WTC11 (cell line): Measurements from ENCODE around the gene KCNIP4. TPM values are rescaled to one million over a fixed set of nuclear protein-coding genes. Genes with fewer than 3 reads are reported as not detected.

Experiments used
- ATAC-seq: fragments of 200-7000 bp; cut with Tn5 transposase; 2 replicates; pipeline ENCODE4 v1.10.0; 2021; ENCODE audit warnings: mild to moderate bottlenecking, moderate library complexity
- CTCF ChIA-PET: fragments of 300-600 bp; sonication (Branson Sonifier 250); formaldehyde crosslinking; loops from one replicate; lab custom pipeline; 2021; ENCODE audit warnings: antibody characterized with exemption; lab: Charles Lee
- POLR2A ChIA-PET: fragments of 350-600 bp; sonication (Branson Sonifier 250); formaldehyde crosslinking; loops from one replicate; lab custom pipeline; 2021; ENCODE audit warnings: antibody characterized with exemption; lab: Charles Lee
- DNase-seq: peaks from one replicate; pipeline ENCODE4 v3.0.0; 2021; ENCODE audit warnings: low spot score
- H3K27ac Mint-ChIP-seq: 2 replicates; pipeline ENCODE4 v1.8.0; 2021; ENCODE audit warnings: mixed read lengths
- H3K27me3 Mint-ChIP-seq: 2 replicates; pipeline ENCODE4 v1.8.0; 2021; ENCODE audit warnings: low read depth, mild to moderate bottlenecking, moderate library complexity, mixed read lengths
- H3K36me3 Mint-ChIP-seq: 2 replicates; pipeline ENCODE4 v1.8.0; 2021; ENCODE audit warnings: mixed read lengths
- H3K4me1 Mint-ChIP-seq: 2 replicates; pipeline ENCODE4 v1.8.0; 2022; ENCODE audit warnings: mixed read lengths
- H3K4me3 Mint-ChIP-seq: 2 replicates; pipeline ENCODE4 v1.8.0; 2021; ENCODE audit warnings: mild to moderate bottlenecking, moderate library complexity, mixed read lengths
- H3K9me3 Mint-ChIP-seq: 2 replicates; pipeline ENCODE4 v1.8.0; 2021; ENCODE audit warnings: mixed read lengths
- ATF1 ChIP-seq: sonication (generic); formaldehyde crosslinking; IDR thresholded peaks from 2 replicates; pipeline ENCODE4 v1.8.1; 2023; ENCODE audit warnings: mild to moderate bottlenecking, moderate library complexity, missing genetic modification reagents
- CREB1 ChIP-seq: sonication (generic); formaldehyde crosslinking; IDR thresholded peaks from 2 replicates; pipeline ENCODE4 v1.8.0; 2023; ENCODE audit warnings: mild to moderate bottlenecking, missing genetic modification reagents
- GTF2I ChIP-seq: fragments of 250-450 bp; sonication (Bioruptor Pico); conservative IDR thresholded peaks from 2 replicates; pipeline ENCODE4 v1.4.0; 2021; ENCODE audit warnings: mild to moderate bottlenecking
- HMGA2 ChIP-seq: fragments of 250-450 bp; sonication (Bioruptor Pico); IDR thresholded peaks from 2 replicates; pipeline ENCODE4 v1.4.0; 2021; ENCODE audit warnings: mild to moderate bottlenecking, moderate library complexity
- NR1H2 ChIP-seq: sonication (generic); formaldehyde crosslinking; IDR thresholded peaks from 2 replicates; pipeline ENCODE4 v1.9.0; 2021; ENCODE audit warnings: mild to moderate bottlenecking, moderate library complexity, missing genetic modification reagents
- PRRX2 ChIP-seq: fragments of 250-450 bp; sonication (Bioruptor Pico); IDR thresholded peaks from 2 replicates; pipeline ENCODE4 v1.8.0; 2021; ENCODE audit warnings: mild to moderate bottlenecking
- SMAD3 ChIP-seq: sonication (generic); formaldehyde crosslinking; IDR thresholded peaks from 2 replicates; pipeline ENCODE4 v1.8.0; 2022; ENCODE audit warnings: missing genetic modification reagents, mild to moderate bottlenecking, borderline replicate concordance
- TEAD4 ChIP-seq: sonication (generic); formaldehyde crosslinking; IDR thresholded peaks from 2 replicates; pipeline ENCODE4 v1.8.0; 2022; ENCODE audit warnings: mild to moderate bottlenecking, missing genetic modification reagents
- ZNF671 ChIP-seq: fragments of 250-450 bp; sonication (Bioruptor Pico); IDR thresholded peaks from 2 replicates; pipeline ENCODE4 v1.8.0; 2021; ENCODE audit warnings: mild to moderate bottlenecking
- total RNA-seq: library from RNA; stranded (reverse); gene quantifications from 3 replicates; pipeline ENCODE4 v1.2.3, GENCODE V29; 2021
- TF ChIP-seq, protein P1 (sequence below): sonication (generic); formaldehyde crosslinking; conservative IDR thresholded peaks from 2 replicates; pipeline ENCODE4 v1.8.1; 2023; ENCODE audit warnings: mild to moderate bottlenecking, low read depth, missing genetic modification reagents, moderate library complexity
- TF ChIP-seq, protein P2 (sequence below): fragments of 250-450 bp; sonication (Bioruptor Pico); IDR thresholded peaks from 2 replicates; pipeline ENCODE4 v1.8.0; 2021; ENCODE audit warnings: mild to moderate bottlenecking
- TF ChIP-seq, protein P3 (sequence below): sonication (generic); formaldehyde crosslinking; IDR thresholded peaks from 2 replicates; pipeline ENCODE4 v1.8.0; 2022; ENCODE audit warnings: mild to moderate bottlenecking, missing genetic modification reagents
- TF ChIP-seq, protein P4 (sequence below): sonication (generic); formaldehyde crosslinking; IDR thresholded peaks from 2 replicates; pipeline ENCODE4 v1.8.1; 2023; ENCODE audit warnings: mild to moderate bottlenecking, missing genetic modification reagents, borderline replicate concordance
- TF ChIP-seq, protein P5 (sequence below): fragments of 250-450 bp; sonication (Bioruptor Pico); IDR thresholded peaks from 2 replicates; pipeline ENCODE4 v2.1.2; 2022; ENCODE audit warnings: mild to moderate bottlenecking, moderate library complexity
- TF ChIP-seq, protein P6 (sequence below): sonication (generic); formaldehyde crosslinking; IDR thresholded peaks from 2 replicates; pipeline ENCODE4 v1.8.0; 2023; ENCODE audit warnings: missing genetic modification reagents
- TF ChIP-seq, protein P7 (sequence below): fragments of 250-450 bp; sonication (Bioruptor Pico); conservative IDR thresholded peaks from 2 replicates; pipeline ENCODE4 v1.9.0; 2021; ENCODE audit warnings: mild to moderate bottlenecking
- TF ChIP-seq, protein P8 (sequence below): fragments of 250-450 bp; sonication (Bioruptor Pico); IDR thresholded peaks from 2 replicates; pipeline ENCODE4 v1.9.0; 2021; ENCODE audit warnings: moderate library complexity, mild to moderate bottlenecking, inconsistent platforms, borderline replicate concordance
- TF ChIP-seq, protein P9 (sequence below): fragments of 200-600 bp; IDR thresholded peaks from 2 replicates; pipeline ENCODE4 v1.8.0; 2022; ENCODE audit warnings: antibody characterized with exemption

The KCNIP4 gene
- total RNA-seq, 1 experiment from 2014 or later = not detected

DNA sequence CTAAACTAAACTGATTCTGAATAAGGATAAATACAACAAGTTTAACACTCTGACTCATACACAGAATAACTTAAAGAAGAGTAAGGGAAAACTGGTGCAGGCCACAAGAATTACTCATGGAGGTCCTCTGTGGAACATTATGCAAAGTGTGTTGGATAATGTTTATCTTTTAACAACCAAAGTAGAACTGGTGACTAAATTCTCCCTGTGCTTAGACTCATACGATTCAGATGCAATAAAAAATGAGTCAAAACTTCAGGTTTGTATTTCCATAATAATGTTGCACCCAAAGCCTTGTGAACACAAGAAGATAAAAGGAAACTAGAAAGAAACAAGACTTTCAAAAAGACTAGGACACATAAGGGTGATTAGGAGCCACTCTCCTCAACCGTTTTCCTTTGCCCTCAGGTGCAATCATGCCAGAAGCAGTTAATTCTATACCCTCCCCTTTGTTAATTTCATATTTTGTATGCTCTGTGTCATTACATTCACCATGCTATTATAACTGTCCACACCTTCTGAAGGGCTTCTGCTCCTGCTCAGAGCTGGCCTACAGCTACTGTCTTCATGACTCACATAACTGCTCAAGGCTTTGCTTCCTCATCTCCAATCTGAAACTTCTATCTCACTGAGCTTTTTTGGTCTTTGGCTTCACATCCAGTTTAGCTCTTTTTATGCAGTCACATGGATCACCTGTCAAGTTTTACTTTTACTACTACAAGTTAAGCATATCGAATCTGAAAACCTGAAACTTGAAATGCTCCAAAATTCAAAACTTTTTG is 60.2 kb downstream of the KCNIP4 start:
- ChIA-PET CTCF (no interaction called here), POLR2A (no interaction called here)
- H3K36me3 Mint-ChIP-seq = no peaks in the 10 kb centered on the region
- H3K4me3 Mint-ChIP-seq = no peak overlapping the region
- no peaks in the 10 kb centered on the region for H3K4me1 Mint-ChIP-seq
- no peaks in the 10 kb centered on the region for H3K27me3 Mint-ChIP-seq
- H3K9me3 Mint-ChIP-seq = peaks cover 10% of the 10 kb centered on the region
- DNase-seq (no peak), ATAC-seq (no peak)
- no peak overlapping the region for H3K27ac Mint-ChIP-seq
- TF ChIP-seq, protein P1, sequence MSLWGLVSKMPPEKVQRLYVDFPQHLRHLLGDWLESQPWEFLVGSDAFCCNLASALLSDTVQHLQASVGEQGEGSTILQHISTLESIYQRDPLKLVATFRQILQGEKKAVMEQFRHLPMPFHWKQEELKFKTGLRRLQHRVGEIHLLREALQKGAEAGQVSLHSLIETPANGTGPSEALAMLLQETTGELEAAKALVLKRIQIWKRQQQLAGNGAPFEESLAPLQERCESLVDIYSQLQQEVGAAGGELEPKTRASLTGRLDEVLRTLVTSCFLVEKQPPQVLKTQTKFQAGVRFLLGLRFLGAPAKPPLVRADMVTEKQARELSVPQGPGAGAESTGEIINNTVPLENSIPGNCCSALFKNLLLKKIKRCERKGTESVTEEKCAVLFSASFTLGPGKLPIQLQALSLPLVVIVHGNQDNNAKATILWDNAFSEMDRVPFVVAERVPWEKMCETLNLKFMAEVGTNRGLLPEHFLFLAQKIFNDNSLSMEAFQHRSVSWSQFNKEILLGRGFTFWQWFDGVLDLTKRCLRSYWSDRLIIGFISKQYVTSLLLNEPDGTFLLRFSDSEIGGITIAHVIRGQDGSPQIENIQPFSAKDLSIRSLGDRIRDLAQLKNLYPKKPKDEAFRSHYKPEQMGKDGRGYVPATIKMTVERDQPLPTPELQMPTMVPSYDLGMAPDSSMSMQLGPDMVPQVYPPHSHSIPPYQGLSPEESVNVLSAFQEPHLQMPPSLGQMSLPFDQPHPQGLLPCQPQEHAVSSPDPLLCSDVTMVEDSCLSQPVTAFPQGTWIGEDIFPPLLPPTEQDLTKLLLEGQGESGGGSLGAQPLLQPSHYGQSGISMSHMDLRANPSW = no peak
- TF ChIP-seq, protein P2, sequence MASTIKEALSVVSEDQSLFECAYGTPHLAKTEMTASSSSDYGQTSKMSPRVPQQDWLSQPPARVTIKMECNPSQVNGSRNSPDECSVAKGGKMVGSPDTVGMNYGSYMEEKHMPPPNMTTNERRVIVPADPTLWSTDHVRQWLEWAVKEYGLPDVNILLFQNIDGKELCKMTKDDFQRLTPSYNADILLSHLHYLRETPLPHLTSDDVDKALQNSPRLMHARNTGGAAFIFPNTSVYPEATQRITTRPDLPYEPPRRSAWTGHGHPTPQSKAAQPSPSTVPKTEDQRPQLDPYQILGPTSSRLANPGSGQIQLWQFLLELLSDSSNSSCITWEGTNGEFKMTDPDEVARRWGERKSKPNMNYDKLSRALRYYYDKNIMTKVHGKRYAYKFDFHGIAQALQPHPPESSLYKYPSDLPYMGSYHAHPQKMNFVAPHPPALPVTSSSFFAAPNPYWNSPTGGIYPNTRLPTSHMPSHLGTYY = no peak
- TF ChIP-seq HMGA2 (CRISPR knock-in tag) = no peak
- TF ChIP-seq NR1H2 (CRISPR knock-in tag) = no peak
- TF ChIP-seq PRRX2 = no peak
- TF ChIP-seq, protein P3, sequence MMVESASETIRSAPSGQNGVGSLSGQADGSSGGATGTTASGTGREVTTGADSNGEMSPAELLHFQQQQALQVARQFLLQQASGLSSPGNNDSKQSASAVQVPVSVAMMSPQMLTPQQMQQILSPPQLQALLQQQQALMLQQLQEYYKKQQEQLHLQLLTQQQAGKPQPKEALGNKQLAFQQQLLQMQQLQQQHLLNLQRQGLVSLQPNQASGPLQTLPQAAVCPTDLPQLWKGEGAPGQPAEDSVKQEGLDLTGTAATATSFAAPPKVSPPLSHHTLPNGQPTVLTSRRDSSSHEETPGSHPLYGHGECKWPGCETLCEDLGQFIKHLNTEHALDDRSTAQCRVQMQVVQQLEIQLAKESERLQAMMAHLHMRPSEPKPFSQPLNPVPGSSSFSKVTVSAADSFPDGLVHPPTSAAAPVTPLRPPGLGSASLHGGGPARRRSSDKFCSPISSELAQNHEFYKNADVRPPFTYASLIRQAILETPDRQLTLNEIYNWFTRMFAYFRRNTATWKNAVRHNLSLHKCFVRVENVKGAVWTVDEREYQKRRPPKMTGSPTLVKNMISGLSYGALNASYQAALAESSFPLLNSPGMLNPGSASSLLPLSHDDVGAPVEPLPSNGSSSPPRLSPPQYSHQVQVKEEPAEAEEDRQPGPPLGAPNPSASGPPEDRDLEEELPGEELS = no peak
- TF ChIP-seq, protein P4, sequence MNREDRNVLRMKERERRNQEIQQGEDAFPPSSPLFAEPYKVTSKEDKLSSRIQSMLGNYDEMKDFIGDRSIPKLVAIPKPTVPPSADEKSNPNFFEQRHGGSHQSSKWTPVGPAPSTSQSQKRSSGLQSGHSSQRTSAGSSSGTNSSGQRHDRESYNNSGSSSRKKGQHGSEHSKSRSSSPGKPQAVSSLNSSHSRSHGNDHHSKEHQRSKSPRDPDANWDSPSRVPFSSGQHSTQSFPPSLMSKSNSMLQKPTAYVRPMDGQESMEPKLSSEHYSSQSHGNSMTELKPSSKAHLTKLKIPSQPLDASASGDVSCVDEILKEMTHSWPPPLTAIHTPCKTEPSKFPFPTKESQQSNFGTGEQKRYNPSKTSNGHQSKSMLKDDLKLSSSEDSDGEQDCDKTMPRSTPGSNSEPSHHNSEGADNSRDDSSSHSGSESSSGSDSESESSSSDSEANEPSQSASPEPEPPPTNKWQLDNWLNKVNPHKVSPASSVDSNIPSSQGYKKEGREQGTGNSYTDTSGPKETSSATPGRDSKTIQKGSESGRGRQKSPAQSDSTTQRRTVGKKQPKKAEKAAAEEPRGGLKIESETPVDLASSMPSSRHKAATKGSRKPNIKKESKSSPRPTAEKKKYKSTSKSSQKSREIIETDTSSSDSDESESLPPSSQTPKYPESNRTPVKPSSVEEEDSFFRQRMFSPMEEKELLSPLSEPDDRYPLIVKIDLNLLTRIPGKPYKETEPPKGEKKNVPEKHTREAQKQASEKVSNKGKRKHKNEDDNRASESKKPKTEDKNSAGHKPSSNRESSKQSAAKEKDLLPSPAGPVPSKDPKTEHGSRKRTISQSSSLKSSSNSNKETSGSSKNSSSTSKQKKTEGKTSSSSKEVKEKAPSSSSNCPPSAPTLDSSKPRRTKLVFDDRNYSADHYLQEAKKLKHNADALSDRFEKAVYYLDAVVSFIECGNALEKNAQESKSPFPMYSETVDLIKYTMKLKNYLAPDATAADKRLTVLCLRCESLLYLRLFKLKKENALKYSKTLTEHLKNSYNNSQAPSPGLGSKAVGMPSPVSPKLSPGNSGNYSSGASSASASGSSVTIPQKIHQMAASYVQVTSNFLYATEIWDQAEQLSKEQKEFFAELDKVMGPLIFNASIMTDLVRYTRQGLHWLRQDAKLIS = no peak
- TF ChIP-seq, protein P5, sequence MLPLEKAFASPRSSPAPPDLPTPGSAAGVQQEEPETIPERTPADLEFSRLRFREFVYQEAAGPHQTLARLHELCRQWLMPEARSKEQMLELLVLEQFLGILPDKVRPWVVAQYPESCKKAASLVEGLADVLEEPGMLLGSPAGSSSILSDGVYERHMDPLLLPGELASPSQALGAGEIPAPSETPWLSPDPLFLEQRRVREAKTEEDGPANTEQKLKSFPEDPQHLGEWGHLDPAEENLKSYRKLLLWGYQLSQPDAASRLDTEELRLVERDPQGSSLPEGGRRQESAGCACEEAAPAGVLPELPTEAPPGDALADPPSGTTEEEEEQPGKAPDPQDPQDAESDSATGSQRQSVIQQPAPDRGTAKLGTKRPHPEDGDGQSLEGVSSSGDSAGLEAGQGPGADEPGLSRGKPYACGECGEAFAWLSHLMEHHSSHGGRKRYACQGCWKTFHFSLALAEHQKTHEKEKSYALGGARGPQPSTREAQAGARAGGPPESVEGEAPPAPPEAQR (CRISPR knock-in tag) = no peak
- TF ChIP-seq CREB1 = no peak
- TF ChIP-seq, protein P6, sequence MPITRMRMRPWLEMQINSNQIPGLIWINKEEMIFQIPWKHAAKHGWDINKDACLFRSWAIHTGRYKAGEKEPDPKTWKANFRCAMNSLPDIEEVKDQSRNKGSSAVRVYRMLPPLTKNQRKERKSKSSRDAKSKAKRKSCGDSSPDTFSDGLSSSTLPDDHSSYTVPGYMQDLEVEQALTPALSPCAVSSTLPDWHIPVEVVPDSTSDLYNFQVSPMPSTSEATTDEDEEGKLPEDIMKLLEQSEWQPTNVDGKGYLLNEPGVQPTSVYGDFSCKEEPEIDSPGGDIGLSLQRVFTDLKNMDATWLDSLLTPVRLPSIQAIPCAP (CRISPR knock-in tag) = no peak
- no peak for TF ChIP-seq ATF1 (CRISPR knock-in tag)
- TF ChIP-seq, protein P7, sequence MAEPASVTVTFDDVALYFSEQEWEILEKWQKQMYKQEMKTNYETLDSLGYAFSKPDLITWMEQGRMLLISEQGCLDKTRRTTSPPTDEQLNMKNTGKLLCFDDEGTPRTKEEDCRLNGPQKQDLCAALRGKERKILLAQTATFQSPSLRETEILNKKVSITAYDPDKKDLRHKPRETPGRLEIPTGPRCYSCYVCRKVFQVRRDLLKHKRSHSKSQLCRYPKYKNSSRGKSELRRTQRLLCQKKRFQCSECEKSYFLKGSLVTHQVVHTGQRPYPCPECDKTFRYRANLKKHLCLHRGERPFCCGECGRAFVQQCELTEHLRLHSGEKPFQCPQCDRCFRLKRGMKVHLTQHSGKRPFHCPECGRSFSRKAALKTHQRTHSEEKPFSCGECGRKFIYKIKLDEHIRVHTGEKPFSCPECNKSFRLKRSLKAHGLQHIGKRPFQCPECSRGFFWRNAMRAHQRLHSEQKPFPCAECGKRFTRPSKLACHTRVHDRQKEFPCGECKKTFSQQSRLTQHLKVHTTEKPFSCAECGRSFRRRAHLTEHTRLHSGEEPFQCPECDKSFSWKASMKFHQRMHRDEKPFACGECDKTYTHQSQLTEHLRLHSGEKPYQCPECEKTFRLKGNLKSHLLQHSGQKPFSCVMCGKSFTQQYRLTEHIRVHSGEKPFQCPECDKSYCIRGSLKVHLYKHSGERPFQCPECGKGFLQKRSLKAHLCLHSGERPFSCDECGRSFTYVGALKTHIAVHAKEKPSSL (CRISPR knock-in tag) = no peak
- TF ChIP-seq TEAD4 (CRISPR knock-in tag) = no peak
- TF ChIP-seq ZNF671 (CRISPR knock-in tag) = no peak
- TF ChIP-seq, protein P8, sequence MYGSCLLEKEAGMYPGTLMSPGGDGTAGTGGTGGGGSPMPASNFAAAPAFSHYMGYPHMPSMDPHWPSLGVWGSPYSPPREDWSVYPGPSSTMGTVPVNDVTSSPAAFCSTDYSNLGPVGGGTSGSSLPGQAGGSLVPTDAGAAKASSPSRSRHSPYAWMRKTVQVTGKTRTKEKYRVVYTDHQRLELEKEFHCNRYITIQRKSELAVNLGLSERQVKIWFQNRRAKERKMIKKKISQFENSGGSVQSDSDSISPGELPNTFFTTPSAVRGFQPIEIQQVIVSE (CRISPR knock-in tag) = no peak
- TF ChIP-seq, protein P9, sequence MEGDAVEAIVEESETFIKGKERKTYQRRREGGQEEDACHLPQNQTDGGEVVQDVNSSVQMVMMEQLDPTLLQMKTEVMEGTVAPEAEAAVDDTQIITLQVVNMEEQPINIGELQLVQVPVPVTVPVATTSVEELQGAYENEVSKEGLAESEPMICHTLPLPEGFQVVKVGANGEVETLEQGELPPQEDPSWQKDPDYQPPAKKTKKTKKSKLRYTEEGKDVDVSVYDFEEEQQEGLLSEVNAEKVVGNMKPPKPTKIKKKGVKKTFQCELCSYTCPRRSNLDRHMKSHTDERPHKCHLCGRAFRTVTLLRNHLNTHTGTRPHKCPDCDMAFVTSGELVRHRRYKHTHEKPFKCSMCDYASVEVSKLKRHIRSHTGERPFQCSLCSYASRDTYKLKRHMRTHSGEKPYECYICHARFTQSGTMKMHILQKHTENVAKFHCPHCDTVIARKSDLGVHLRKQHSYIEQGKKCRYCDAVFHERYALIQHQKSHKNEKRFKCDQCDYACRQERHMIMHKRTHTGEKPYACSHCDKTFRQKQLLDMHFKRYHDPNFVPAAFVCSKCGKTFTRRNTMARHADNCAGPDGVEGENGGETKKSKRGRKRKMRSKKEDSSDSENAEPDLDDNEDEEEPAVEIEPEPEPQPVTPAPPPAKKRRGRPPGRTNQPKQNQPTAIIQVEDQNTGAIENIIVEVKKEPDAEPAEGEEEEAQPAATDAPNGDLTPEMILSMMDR = no peak
- no peak for TF ChIP-seq GTF2I (CRISPR knock-in tag)
- TF ChIP-seq SMAD3 (CRISPR knock-in tag) = no peak
